NCI-H1105 treated with DMSO at 0.1 percent for 48 hours (cell line): ENCODE data around the gene SCFD2.
"Not testable (repeated sequence)": the region's sequence is repeated elsewhere in the genome, so short reads cannot be mapped to it uniquely, and the experiment has no call there.

Source experiments
- DNase-seq: peaks from one replicate; lab custom pipeline; 2025; lab: John Stamatoyannopoulos, UW

Gene SCFD2

GRCh38 chr4:52850406-52851124 lies 515.3 kb downstream of the SCFD2 start:
- DNase-seq = no peak

GRCh38 chr4:52848254-52848653 lies 517.6 kb downstream of the SCFD2 start:
- DNase-seq = no peak

GRCh38 chr4:52846502-52846901 lies 519.4 kb downstream of the SCFD2 start:
- no peak for DNase-seq

- no peak for DNase-seq
These were observed 521.3 kb downstream of the SCFD2 start for GRCh38 chr4:52844596-52844995.

- DNase-seq = no peak
These were observed 521.9 kb downstream of the SCFD2 start for GRCh38 chr4:52843958-52844357.

- DNase-seq = no peak
These were observed 522.5 kb downstream of the SCFD2 start for GRCh38 chr4:52843351-52843750.

GRCh38 chr4:52842792-52843191 lies 523.1 kb downstream of the SCFD2 start:
- no peak for DNase-seq

- no peak for DNase-seq
These were observed 524.0 kb downstream of the SCFD2 start for GRCh38 chr4:52841682-52842456.

GRCh38 chr4:52840531-52841370 lies 525.1 kb downstream of the SCFD2 start:
- DNase-seq = no peak

GRCh38 chr4:52838729-52839586 lies 526.9 kb downstream of the SCFD2 start:
- DNase-seq = no peak

GRCh38 chr4:52837716-52838558 lies 527.9 kb downstream of the SCFD2 start:
- peak; percentile 22 for DNase-seq

GRCh38 chr4:52836678-52837077 lies 529.2 kb downstream of the SCFD2 start:
- no peak for DNase-seq

GRCh38 chr4:52836120-52836519 lies 529.7 kb downstream of the SCFD2 start:
- no peak for DNase-seq

GRCh38 chr4:52834641-52835456 lies 531.0 kb downstream of the SCFD2 start:
- DNase-seq = not testable (repeated sequence)

- DNase-seq = no peak
These were observed 531.8 kb downstream of the SCFD2 start for GRCh38 chr4:52833941-52834525.

- DNase-seq = no peak
These were observed 540.3 kb downstream of the SCFD2 start for GRCh38 chr4:52825460-52826090.

- no peak for DNase-seq
These were observed 541.0 kb downstream of the SCFD2 start for GRCh38 chr4:52824603-52825459.

- no peak for DNase-seq
These were observed 541.6 kb downstream of the SCFD2 start for GRCh38 chr4:52824270-52824602.
